ENCODE results near the gene ST6GAL1. TPM values are rescaled to one million over a fixed set of nuclear protein-coding genes. Genes with fewer than 3 reads are reported as not detected.

The ST6GAL1 gene
- total and polyA plus RNA-seq, 2 of the 13 experiments (the other 11 are each of a cell fraction or from before 2014, with no cell fraction given): 79.9 to 164 TPM

DNA sequence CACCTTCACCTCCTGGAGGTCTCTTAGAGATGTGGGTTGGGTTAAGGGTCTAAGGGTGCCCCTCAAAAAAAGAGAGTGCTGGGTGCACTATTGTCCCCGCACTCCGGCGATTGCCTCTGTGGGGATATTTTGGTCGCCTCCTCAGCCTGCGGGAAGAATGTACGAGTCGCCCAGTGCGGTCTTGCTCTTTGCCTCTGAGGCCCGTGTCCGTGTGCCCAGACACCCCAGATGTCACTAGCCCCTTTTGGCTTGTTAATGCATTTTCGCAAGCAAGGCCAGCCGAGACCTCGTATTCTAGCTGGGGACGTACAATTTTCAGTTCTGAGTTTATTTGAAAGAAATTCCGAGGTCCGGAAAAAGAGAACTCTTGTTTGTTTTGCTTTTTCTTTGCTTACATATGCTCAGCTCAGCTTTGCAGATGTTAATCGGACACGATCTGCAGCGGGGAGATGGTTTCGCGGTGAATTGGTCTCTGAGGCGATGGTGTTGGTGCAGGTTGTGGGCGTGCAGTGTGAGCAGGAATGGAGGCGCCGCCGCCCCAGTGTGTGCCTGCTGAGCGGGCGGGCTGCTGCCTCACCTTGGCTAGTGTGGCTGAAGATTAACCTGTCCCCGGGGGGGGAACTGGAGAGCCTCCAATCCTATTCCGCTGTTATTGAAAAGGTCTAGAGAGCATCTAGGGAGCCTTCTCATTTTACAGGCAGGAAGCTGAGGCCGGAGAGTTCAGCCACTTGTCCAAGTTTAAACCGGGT, 1.4 kb downstream of the ST6GAL1 start (continued):
- TF ChIP-seq, protein P1, sequence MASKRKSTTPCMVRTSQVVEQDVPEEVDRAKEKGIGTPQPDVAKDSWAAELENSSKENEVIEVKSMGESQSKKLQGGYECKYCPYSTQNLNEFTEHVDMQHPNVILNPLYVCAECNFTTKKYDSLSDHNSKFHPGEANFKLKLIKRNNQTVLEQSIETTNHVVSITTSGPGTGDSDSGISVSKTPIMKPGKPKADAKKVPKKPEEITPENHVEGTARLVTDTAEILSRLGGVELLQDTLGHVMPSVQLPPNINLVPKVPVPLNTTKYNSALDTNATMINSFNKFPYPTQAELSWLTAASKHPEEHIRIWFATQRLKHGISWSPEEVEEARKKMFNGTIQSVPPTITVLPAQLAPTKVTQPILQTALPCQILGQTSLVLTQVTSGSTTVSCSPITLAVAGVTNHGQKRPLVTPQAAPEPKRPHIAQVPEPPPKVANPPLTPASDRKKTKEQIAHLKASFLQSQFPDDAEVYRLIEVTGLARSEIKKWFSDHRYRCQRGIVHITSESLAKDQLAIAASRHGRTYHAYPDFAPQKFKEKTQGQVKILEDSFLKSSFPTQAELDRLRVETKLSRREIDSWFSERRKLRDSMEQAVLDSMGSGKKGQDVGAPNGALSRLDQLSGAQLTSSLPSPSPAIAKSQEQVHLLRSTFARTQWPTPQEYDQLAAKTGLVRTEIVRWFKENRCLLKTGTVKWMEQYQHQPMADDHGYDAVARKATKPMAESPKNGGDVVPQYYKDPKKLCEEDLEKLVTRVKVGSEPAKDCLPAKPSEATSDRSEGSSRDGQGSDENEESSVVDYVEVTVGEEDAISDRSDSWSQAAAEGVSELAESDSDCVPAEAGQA (IDR thresholded peaks at IDR 0.05; ENCODE audit: low read depth): 0 out of 2 replicates have a peak, but pooled peaks have one; percentile 40
- TF ChIP-seq, protein P1 (CRISPR knock-in tag; IDR thresholded peaks at IDR 0.05; ENCODE audit: borderline replicate concordance): no peak
- TF ChIP-seq ZNF143 (CRISPR knock-in tag; IDR thresholded peaks at IDR 0.05): 0 out of 2 replicates have a peak, but pooled peaks have one; percentile 18
- TF ChIP-seq HMGXB4 (CRISPR knock-in tag; IDR thresholded peaks at IDR 0.05; ENCODE audit: borderline replicate concordance in 1 of 2, low read depth in 1 of 2): peak; percentile 24 to 42; a peak in 2 of 4 replicates
- TF ChIP-seq ZSCAN31 (CRISPR knock-in tag; IDR thresholded peaks at IDR 0.05; ENCODE audit: low read depth): 0 out of 2 replicates have a peak, but pooled peaks have one; percentile 14
- peak; percentile 30; the same call in 1 of the 2 replicates for TF ChIP-seq TMF1 (CRISPR knock-in tag; IDR thresholded peaks at IDR 0.05; ENCODE audit: low read depth)
- no peak for TF ChIP-seq ZNF33B (CRISPR knock-in tag; IDR thresholded peaks at IDR 0.05)
- peak; percentile 82; the same call in 1 of the 2 replicates for TF ChIP-seq MED1 (CRISPR knock-in tag; IDR thresholded peaks at IDR 0.05)
- TF ChIP-seq PAXIP1 (CRISPR knock-in tag; conservative IDR thresholded peaks at IDR 0.05): peak; percentile 60
- TF ChIP-seq LCORL (IDR thresholded peaks at IDR 0.05): no peak
- peak; percentile 72 for TF ChIP-seq LCORL (CRISPR knock-in tag; IDR thresholded peaks at IDR 0.05)
- no peak for TF ChIP-seq SOX6 (IDR thresholded peaks at IDR 0.05)
- TF ChIP-seq SOX6 (CRISPR knock-in tag; IDR thresholded peaks at IDR 0.05): peak; percentile 61; the same call in 1 of the 2 replicates
- TF ChIP-seq, protein P2, sequence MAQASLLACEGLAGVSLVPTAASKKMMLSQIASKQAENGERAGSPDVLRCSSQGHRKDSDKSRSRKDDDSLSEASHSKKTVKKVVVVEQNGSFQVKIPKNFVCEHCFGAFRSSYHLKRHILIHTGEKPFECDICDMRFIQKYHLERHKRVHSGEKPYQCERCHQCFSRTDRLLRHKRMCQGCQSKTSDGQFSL (CRISPR knock-in tag; IDR thresholded peaks at IDR 0.05): no peak
- TF ChIP-seq, protein P3, sequence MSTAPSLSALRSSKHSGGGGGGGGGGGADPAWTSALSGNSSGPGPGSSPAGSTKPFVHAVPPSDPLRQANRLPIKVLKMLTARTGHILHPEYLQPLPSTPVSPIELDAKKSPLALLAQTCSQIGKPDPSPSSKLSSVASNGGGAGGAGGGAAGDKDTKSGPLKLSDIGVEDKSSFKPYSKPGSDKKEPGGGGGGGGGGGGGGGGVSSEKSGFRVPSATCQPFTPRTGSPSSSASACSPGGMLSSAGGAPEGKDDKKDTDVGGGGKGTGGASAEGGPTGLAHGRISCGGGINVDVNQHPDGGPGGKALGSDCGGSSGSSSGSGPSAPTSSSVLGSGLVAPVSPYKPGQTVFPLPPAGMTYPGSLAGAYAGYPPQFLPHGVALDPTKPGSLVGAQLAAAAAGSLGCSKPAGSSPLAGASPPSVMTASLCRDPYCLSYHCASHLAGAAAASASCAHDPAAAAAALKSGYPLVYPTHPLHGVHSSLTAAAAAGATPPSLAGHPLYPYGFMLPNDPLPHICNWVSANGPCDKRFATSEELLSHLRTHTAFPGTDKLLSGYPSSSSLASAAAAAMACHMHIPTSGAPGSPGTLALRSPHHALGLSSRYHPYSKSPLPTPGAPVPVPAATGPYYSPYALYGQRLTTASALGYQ (CRISPR knock-in tag; IDR thresholded peaks at IDR 0.05): peak; percentile 34; the same call in 1 of the 2 replicates

All from HepG2 (cell line).